Neural crest cell (in vitro differentiated cells): ENCODE results near the gene ZBED6. TPM values are rescaled to one million over a fixed set of nuclear protein-coding genes. Genes with fewer than 3 reads are reported as not detected.

Experiments
- DNase-seq: peaks from one replicate; pipeline ENCODE4 v3.0.0; 2021; ENCODE audit warnings: low read depth, mixed read lengths, low spot score
- H3K27ac Mint-ChIP-seq: one replicate; pipeline ENCODE4 v1.8.0; 2021; ENCODE audit warnings: mild to moderate bottlenecking, mixed read lengths; ENCODE audit not compliant: unreplicated experiment
- H3K27me3 Mint-ChIP-seq: 2 replicates; pipeline ENCODE4 v1.8.0; 2021; ENCODE audit warnings: low read depth, mild to moderate bottlenecking, mixed read lengths
- H3K36me3 Mint-ChIP-seq: 2 replicates; pipeline ENCODE4 v1.8.0; 2021; ENCODE audit warnings: low read depth, mild to moderate bottlenecking, mixed read lengths
- H3K4me1 Mint-ChIP-seq: 2 replicates; pipeline ENCODE4 v1.8.0; 2021; ENCODE audit warnings: mixed read lengths
- H3K4me3 Mint-ChIP-seq: one replicate; pipeline ENCODE4 v1.8.0; 2021; ENCODE audit warnings: mild to moderate bottlenecking, mixed read lengths
- H3K9me3 Mint-ChIP-seq: 2 replicates; pipeline ENCODE4 v1.8.0; 2021; ENCODE audit warnings: mixed read lengths
- total RNA-seq: library from RNA; stranded (reverse); gene quantifications from 2 replicates; pipeline ENCODE4 v1.2.1, GENCODE V29; 2021
- TF ChIP-seq, protein P1 (sequence below): fragments of 200-600 bp; sonication (generic); conservative IDR thresholded peaks from 2 replicates; pipeline ENCODE4 v1.5.0; 2021; ENCODE audit warnings: antibody characterized with exemption, mild to moderate bottlenecking

ZBED6 gene
- total RNA-seq, 1 donor from 2014 or later, result 26.3 TPM

DNA sequence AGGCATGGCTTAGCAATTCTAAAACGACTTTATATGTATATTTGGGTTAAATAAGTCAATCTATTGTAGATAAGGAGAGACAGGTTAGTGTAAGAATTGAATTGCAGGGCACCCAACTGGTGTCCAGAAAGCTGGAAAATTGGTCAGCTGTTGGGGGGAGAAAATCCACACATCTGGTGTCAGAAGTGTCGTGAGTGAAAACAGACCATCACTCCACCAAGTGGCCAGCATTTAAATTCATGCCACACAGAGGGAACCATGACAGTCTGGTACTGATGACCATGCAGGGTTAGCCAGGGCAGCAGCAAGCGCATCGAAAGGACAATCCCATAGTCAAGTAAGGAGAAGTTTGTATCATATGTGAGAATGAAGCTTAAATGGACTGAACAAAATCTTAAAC, 18.8 kb upstream of the ZBED6 start:
- no peak overlapping the region for H3K27ac Mint-ChIP-seq
- no peaks in the 10 kb centered on the region for H3K27me3 Mint-ChIP-seq
- H3K36me3 Mint-ChIP-seq, result no peaks in the 10 kb centered on the region
- H3K4me3 Mint-ChIP-seq, result no peak overlapping the region
- no peak for DNase-seq
- H3K9me3 Mint-ChIP-seq, result no peaks in the 10 kb centered on the region
- TF ChIP-seq, protein P1, sequence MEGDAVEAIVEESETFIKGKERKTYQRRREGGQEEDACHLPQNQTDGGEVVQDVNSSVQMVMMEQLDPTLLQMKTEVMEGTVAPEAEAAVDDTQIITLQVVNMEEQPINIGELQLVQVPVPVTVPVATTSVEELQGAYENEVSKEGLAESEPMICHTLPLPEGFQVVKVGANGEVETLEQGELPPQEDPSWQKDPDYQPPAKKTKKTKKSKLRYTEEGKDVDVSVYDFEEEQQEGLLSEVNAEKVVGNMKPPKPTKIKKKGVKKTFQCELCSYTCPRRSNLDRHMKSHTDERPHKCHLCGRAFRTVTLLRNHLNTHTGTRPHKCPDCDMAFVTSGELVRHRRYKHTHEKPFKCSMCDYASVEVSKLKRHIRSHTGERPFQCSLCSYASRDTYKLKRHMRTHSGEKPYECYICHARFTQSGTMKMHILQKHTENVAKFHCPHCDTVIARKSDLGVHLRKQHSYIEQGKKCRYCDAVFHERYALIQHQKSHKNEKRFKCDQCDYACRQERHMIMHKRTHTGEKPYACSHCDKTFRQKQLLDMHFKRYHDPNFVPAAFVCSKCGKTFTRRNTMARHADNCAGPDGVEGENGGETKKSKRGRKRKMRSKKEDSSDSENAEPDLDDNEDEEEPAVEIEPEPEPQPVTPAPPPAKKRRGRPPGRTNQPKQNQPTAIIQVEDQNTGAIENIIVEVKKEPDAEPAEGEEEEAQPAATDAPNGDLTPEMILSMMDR, result peak; percentile 28
- H3K4me1 Mint-ChIP-seq, result no peaks in the 10 kb centered on the region

DNA sequence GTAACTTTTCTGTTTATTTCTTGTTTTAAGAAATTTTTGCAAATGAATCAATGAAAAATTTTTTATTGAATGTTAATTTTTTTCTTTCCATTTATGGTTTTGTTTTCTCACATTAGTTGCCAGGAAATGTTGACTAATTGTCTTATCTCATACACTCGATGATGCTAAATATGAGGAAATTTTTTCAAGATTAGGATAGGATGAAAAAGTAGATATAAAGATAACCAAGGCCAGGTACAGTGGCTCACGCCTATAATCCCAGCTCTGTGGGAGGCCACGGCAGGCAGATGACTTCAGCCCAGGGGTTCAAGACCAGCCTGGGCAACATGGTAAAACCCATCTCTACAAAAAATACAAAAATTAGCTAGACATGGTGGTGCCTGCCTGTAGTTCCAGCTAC, 17.8 kb upstream of the ZBED6 start:
- H3K27me3 Mint-ChIP-seq, result no peaks in the 10 kb centered on the region
- H3K4me3 Mint-ChIP-seq, result no peak overlapping the region
- H3K27ac Mint-ChIP-seq, result no peak overlapping the region
- H3K4me1 Mint-ChIP-seq, result no peaks in the 10 kb centered on the region
- TF ChIP-seq, protein P1, result no peak
- no peaks in the 10 kb centered on the region for H3K36me3 Mint-ChIP-seq
- no peak for DNase-seq
- no peaks in the 10 kb centered on the region for H3K9me3 Mint-ChIP-seq

DNA sequence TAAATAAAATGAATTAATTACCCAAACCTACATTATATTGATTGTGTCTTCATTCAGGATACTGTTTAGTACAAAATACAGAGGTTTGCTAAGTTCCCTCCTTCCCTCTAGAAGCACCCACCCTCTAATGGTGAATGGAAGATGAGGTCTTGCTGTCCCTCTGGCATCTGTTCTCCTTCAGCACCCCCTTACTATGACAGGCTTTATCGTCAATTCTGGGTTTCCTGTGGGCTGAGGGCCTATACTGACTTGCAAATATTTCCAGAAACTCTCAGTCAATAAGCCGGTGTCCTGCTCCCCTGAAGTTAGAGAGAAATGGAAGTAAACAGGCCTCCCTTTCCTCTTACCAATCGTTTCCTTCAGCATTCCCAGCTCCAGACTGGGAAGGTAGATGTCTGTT, 17.3 kb upstream of the ZBED6 start:
- Mint-ChIP-seq H3K27ac (no peak overlapping the region), H3K36me3 (no peaks in the 10 kb centered on the region), H3K9me3 (no peaks in the 10 kb centered on the region), H3K4me1 (no peaks in the 10 kb centered on the region), H3K27me3 (no peaks in the 10 kb centered on the region), H3K4me3 (no peak overlapping the region)
- DNase-seq, result no peak
- TF ChIP-seq, protein P1, result no peak

DNA sequence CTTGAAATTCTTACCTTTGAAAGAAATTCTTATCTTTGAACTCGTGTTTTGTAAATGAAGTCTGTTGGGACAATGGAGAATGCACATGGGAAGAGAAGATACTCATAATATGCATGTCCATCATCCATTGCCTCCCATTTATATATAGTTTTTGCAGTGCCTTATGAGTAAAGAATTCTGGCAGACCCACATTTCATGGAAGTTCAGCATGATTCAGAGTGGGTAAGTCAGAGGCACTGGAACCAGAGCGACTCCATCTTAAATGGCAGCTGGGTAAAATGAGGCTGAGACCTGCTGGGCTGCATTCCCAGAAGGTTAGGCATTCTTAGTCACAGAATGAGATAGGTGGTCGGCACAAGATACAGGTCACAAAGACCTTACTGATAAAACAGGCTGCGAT, 16.6 kb upstream of the ZBED6 start:
- Mint-ChIP-seq H3K27ac (no peak overlapping the region), H3K36me3 (no peaks in the 10 kb centered on the region)
- TF ChIP-seq, protein P1, result no peak

DNA sequence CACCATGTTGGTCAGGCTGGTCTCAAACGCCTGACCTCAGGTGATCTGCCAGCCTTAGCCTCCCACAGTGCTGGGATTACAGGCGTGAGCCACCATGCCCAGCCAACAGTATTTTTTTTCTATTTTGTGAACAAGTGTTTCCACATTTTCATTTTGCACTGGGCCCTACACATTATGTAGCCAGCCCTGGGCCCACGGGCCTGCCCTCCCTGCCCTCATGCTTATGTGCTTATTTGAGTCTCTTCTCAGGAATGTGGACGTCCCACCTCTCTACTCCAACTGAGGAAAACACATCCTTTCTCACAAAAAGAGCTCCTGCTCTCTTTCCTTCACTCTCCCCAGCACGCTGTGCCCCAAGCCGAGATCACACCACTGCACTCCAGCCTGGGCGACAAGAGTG, 13.5 kb upstream of the ZBED6 start:
- no peak overlapping the region for H3K27ac Mint-ChIP-seq

More for the DNA sequence above, 16.6 kb upstream of the ZBED6 start:
- no peaks in the 10 kb centered on the region for H3K9me3 Mint-ChIP-seq
- H3K27me3 Mint-ChIP-seq, result no peaks in the 10 kb centered on the region
- no peak for DNase-seq
- no peaks in the 10 kb centered on the region for H3K4me1 Mint-ChIP-seq
- H3K4me3 Mint-ChIP-seq, result no peak overlapping the region

More for the DNA sequence above, 13.5 kb upstream of the ZBED6 start:
- no peaks in the 10 kb centered on the region for H3K27me3 Mint-ChIP-seq
- H3K4me1 Mint-ChIP-seq, result no peaks in the 10 kb centered on the region
- no peaks in the 10 kb centered on the region for H3K36me3 Mint-ChIP-seq
- DNase-seq, result no peak
- H3K9me3 Mint-ChIP-seq, result no peaks in the 10 kb centered on the region
- no peak overlapping the region for H3K4me3 Mint-ChIP-seq
- TF ChIP-seq, protein P1, result no peak
